ENCODE results near the gene PPP1CA.

The PPP1CA gene

DNA sequence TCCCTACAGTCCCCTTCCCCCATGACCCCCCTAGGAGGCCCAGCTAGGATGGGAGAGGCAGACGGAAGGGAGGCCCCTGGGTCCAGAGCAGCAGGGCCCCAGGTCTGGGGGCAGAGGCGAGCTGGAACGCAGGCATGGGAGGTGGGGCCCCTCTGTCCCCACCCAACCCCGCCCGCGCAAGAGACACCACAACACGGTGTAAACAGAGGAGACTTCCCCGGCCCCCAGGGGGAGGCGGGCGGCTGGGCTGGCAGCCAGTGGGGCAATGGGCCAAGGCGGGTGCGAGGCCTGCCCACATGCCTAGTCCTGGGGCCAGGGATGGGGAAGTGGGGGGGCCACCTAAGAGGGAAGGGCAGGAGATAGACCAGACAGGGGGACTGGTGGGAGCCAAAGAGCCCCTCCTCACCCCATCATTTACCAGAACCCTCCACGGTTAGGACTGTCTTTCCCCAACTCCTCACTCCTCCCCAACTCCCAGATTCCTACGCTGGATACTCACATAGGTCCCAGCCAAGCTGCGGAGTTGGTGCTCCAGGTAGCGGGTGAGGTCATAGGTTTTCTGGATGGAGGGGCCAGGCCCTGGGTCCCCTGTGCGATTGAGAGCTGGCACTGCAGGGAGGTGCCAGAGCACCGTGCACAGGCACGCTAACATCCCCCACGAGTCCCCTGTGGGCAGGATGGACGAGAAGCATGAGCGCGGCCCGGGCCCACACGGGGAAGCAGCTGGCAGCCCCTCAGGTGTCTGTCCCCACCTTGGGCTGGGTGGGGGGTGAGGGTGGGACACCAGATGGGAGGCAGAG, 34.5 kb downstream of the PPP1CA start:
- DNase-seq: no peak

DNA sequence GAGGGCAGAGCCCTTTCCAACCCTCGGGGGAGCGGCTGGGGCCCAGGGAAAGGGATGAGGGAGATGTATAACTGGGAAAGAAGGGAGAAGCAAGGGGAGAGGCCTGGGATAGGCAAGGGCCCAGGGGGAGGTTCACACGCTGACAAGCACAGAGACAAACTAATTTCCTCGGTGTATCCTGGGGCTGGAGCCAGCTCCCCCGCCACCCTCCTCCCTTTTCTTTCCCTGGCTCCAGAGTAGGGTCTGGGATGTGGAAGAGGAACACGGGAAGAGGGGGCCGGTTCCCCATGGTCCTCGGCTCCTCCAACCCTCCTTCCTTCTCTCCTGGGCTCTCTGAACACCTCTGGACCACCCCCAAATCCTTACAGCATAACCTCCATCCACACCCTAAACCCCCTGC, 35.1 kb downstream of the PPP1CA start:
- DNase-seq: no peak

DNA sequence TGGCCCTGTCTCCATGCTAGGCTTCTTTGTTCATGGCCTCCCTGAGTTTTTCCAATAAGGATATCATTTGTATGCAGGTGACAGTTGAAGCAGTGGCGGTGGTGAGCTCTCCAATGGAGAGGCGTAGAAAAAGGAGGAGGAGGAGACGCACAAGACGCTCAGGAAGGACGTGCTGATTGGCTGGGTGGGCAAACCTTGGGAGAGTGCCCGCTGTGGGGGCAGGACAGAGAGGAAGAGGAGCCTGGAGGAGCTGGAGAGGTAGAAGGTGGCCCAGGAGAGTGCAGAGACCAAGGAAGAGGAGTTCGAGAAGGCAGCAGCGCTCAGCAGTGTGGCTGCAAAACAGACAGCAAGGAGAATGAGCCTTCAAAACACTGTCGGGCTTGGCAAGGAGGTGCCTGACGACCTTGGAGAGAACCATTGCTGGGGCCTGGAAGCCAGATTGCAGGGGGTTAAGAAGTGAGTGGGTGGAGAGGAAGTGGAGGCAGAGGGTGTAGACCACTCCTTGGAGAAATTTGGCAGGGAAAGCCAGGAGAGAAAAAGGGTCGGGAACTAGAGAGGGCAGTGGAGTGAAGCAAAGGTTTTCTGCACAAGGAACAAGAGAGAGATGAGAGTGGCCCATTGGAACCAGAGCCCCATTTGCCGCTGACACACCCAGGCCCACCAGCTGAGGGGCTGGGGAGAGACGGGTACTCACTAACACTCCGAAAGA, 35.8 kb downstream of the PPP1CA start:
- DNase-seq: no peak

GRCh38 chr11:67364783-67365722, 36.6 kb downstream of the PPP1CA start:
- DNase-seq: no peak

DNA sequence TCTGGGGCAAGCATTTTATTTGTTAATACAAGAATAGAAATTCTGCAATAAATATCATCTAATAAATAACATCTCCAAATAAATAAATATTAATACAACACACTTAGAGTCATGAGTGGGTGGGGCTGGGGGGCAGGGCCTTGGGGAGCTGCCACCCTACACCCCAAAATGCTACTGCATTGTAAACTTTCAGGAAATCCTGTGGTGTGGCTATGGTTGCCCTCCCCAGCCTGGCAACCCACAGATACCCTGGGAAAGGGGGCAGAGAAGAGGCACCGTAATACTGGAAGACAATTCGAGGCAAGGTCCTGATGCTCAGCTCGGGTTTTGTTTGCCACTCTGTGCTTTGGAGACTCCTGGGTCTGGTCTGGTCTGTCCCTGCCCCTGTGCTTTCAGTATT, 37.5 kb downstream of the PPP1CA start:
- DNase-seq: no peak

DNA sequence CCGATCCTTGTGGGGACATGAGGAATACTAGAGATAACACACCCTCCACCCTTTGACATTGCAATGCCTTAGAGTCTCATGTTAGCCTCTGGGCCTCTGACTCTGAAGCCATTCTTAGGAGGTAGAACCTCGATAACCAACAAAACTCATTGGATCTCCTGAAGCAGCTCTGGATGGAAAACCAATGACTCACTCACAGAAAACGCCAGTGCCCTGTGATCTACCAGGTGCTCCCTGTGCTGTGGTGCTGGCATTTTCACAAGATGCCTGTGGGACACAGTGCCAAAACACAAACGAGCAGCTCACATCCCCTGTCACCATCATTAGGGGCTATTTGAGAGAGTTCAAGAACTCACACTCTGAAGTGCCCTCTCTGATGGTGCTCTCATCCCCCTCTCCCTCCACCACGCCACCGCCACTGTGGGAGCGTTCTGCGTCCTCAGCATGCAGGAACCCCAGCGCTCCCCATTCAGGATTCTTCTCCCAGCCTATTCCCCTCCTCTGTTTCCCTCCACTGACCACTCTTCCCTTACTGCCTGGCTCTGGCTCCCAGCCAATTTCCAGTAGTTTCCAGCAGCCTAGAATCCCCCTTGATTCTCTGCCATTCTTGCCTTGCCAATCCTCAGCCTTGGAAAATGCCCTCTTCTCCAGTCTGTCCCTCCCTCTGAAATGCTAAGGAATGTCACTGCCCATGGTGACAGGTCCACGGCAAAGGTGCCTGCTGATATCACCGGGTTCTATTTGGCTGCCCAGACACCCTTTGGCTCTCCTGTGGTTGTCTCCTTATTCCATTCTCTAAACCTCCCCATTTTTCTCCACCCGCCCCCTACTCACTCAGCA, 43.6 kb downstream of the PPP1CA start:
- DNase-seq: no peak

GRCh38 chr11:67356864-67357561, 44.6 kb downstream of the PPP1CA start:
- DNase-seq: peak; percentile 89

GRCh38 chr11:67356387-67356863, 45.2 kb downstream of the PPP1CA start:
- no peak for DNase-seq

DNA sequence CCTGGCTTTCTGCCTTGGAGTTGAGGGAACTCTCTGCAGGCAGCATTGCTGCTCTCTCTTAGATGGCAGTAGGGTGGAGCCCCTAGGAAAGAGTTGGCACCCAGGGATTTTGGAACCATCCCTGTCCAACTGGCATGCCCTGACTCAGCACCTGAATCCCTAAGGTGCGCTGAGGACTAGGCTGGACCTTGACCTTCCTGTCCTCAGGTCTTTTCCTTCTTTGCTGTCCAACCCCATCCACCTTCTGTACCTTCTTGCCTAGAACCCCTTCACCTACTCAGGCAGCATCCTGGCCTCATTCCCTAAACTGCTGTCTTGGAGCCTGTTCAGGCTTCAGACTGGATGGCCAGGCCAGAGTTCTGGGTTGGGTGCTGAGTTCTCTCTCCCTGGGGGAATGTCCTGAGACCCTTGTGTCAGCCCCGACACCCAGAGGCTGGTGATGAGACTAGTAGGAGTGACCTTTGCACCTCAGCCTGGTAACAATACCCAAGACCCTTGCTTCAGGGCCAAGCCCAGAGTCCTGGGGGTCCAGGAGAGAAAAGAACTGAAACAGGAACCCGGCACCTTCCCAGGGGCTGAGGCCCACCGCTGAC, 45.8 kb downstream of the PPP1CA start:
- DNase-seq: no peak

DNA sequence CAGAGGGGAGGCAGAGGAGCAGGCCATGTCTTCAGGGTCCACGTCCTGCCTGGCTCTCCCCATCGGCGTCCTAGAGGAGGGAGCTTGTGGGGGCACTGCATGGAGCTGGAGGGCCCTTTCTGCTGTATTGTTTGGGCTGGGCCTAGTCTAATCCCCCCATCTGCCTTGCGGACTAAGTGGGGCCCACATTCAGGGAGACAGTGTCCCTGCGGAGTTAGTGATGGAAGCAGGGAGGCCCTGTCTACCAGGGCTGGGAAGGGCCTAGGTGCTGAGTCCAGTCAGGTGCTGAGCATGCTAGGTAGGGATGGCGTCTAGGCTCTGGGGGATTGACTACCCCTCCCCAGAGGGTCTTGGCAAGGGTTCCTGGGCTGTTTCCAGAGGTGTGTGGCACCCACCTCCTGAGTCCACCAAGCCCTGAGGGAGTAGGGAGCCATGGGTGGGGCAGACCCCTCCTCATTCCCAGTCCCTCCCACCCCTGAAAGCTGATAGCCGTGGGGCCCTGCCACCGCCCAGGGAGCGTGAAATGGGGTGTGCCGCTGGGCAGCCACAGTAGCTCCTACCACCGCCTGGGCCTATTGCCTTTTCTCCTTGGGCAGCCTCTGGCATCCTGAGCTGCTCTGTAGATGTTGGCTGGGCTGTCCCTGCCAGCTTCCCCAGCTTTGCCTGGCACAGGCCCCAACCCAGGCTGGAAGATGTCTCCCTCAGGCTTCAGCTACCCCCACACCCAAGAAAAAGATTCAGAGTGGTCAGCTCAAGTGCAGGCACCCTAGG, 46.5 kb downstream of the PPP1CA start:
- DNase-seq: no peak

- peak; percentile 98 for DNase-seq
These were observed 47.3 kb downstream of the PPP1CA start for GRCh38 chr11:67354075-67355022.

GRCh38 chr11:67353317-67354074, 48.2 kb downstream of the PPP1CA start, which contains the start of gene POLD4:
Gene POLD4 (minus strand): TSS chr11:67353546. CDS start chr11:67353399, 147 bp downstream.
- DNase-seq: peak; percentile 98

DNA sequence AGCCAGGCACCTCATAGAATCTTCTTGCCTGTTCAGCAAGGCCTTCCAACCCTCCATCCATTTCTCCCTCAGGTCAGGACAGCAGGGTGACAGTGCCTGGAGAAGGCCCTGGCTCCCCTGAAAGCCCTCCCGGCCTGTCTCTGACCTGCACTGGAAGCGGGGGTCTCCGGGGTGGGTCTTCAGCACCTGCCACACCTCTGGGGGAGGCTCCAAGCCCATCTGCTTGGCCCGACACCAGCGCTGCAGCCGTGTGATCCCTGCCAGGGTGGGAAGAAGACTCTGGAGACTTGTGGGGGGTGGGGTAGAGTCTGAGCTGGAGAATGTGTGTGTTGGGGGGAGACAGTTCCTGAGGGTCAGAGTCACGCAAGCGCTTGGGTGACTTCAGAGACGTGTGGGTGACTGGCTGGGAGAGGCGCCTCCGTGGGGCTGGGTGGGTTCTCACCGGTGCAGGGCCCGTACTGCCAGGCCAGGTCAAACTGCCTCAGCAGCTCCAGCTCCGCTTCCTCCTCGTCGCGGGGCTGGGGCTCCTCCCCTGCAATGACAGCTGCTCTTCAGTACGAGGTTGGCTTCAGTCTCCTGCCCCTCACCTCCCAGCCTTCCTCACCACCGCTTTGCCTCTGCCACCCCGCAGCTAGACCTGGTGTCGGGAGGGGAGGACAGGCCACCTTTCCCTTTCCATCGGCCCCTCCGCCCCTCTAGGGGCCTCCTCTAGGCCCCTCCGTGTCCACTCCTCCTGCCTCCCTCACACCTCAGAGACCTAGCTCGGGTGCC, 48.9 kb downstream of the PPP1CA start:
- no peak for DNase-seq

GRCh38 chr11:67351275-67352005, 50.2 kb downstream of the PPP1CA start:
- DNase-seq: peak; percentile 83

DNA sequence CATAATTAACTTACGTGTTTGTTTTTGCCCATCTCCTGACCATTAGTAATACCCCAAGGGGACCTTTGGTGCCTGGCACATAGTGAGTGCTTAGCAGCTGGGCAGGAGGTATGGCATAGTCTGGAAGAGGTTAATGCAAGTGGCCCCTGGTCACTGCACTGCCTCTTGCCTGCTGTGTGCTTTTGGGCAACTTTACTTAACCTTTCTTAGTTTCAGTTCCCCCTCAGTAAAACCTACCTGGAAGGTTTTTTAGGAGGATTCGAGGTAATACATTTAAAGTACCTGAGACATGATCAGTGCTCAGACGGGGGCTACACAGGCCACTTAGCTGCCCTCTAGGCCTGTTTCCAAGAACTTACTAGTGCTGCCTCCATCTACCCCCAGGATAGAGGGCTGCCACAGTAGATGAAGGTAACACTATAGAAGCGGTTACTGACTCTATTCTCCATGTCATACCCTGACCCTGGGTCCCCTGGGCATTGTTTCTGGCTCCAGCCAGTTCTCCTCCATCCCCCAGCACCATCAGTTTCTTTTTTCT, 51.7 kb downstream of the PPP1CA start:
- DNase-seq: no peak

- no peak for DNase-seq
These were observed 52.2 kb downstream of the PPP1CA start for GRCh38 chr11:67349457-67349856.

Data from islet precursor cell (in vitro differentiated cells).